22Rv1 (cell line): Measurements from ENCODE around the gene FOXJ2.

Experiments
- H3K27ac ChIP-seq: fragments of 450-650 bp; 2 replicates; pipeline ENCODE4 v1.5.1; 2017
- CTCF ChIP-seq: fragments of 450-650 bp; IDR thresholded peaks from 2 replicates; pipeline ENCODE4 v1.5.1; 2017; ENCODE audit warnings: mild to moderate bottlenecking
- ZFX ChIP-seq: fragments of 450-650 bp; IDR thresholded peaks from 2 replicates; pipeline ENCODE4 v1.6.1; 2017; ENCODE audit warnings: antibody characterized with exemption, borderline replicate concordance

The FOXJ2 gene

GRCh38 chr12:8034802-8035201 is 2.3 kb downstream of the FOXJ2 start:
- TF ChIP-seq CTCF (no peak), ZFX (no peak)
- no peak overlapping the region for H3K27ac ChIP-seq

GRCh38 chr12:8035440-8036010 is 3.0 kb downstream of the FOXJ2 start:
- TF ChIP-seq CTCF (no peak), ZFX (no peak)
- no peak overlapping the region for H3K27ac ChIP-seq

- TF ChIP-seq ZFX (no peak), CTCF (no peak)
- H3K27ac ChIP-seq, result no peak overlapping the region
These were observed 3.8 kb downstream of the FOXJ2 start for GRCh38 chr12:8036346-8036745.

- TF ChIP-seq CTCF (no peak), ZFX (no peak)
- H3K27ac ChIP-seq, result no peak overlapping the region
These were observed 4.6 kb downstream of the FOXJ2 start for GRCh38 chr12:8037046-8037663.

DNA sequence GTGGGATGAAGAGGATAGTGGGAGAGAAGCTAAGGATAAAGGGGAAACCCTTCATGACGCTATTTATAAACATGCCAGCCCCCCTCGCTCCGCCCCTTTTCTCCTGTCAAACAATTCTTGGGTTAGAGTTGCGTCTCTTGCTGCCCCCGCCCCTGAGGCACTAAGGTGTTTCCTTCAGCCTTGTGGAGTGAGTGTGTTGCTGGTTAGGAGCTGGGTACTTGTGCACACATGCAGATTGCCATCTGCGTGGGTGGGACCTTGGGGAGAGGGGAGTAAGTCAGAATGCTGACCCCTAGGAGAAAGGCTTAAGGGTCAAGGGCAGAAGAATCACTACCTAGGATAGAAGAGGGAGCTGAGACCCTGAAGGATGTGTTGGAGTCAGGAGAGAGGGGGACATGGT is 5.4 kb downstream of the FOXJ2 start:
- H3K27ac ChIP-seq, result no peak overlapping the region
- TF ChIP-seq CTCF, result no peak
- no peak for TF ChIP-seq ZFX

DNA sequence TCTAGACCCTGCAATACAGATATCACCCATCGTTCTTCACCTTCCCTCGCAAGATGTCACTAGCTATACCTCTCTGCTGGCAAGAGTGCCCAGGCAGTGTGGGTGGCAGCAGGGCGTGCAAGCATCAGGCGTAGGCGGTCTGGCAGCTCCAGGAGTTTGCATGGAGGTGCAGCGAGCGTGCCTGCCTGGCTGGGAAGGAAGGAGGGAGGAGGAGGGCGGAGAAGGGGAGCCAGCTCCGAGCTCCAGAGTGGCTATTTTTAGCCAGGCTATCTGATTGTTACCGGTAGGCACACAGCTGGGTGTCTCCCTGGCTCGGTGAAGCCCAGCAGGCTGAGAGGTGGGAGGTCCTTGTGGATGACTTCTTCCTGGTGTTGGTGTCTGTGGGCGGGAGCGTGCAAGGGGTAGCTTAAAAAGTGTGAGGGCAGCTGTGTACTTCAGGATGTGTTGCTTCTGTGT is 6.2 kb downstream of the FOXJ2 start:
- TF ChIP-seq CTCF, result no peak
- TF ChIP-seq ZFX, result no peak

DNA sequence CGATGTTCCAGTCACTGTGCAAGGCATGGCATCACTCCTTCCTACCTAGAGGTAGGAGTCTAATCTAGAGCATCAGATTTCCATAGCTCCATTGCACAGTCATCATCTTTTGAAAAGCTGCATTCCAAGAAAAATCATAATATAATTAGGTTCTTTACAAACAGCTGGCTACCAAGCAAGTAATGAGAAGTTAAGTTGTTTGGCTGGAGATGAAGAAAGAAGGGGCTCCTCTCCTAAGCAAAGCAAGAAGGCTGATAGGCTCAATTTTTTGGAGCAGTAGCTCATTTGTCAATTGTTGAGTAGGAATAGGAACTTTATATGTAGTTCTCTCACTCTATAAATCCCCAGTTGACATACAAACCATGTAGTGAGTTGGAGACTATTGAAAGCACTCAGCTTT is 8.3 kb downstream of the FOXJ2 start:
- no peak for TF ChIP-seq ZFX
- no peak for TF ChIP-seq CTCF
- no peak overlapping the region for H3K27ac ChIP-seq

More for the DNA sequence above, 6.2 kb downstream of the FOXJ2 start:
- peak overlapping the region; percentile 40 for H3K27ac ChIP-seq
